ENCODE results near the gene SERGEF. TPM values are rescaled to one million over a fixed set of nuclear protein-coding genes. Genes with fewer than 3 reads are reported as not detected.

Gene SERGEF
- total and polyA plus RNA-seq, 8 donors, result 9.3 to 158 (median 73.5) TPM; not detected in 1

DNA sequence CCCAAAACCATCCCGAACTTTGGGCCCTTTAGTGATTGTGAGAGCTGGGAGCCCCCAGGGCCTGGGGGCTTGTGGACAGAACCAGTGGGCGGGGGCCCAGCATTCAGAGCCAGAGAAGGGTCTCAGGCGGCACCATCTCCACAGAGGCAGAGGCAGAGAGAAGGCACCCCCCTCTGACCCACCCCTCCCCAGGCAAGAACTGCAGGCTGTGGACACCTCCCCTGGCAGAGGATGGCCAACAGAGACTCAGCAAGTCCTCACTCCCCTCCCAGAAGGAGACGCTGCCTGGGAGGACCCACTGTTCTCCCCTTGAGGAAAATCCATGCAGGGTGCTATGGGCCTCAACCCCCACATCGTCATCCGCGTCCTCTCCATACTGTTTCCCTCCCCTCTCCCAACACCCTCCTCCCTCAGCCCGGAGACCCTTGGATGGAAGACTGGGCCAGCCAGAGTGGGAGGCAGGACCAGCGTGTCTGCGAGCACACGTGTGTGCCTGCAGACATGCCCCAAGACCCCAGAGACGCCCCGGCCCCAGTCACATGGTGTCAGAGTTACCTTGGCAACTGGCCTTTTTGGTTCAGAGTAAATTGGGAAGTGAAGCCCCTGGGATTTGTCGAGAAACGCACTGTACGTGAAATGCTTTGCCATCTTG lies 235.6 kb downstream of the SERGEF start:
- TF ChIP-seq EP300 (IDR thresholded peaks at IDR 0.05) (no peak), POLR2A (IDR thresholded peaks at IDR 0.05) (no peak), POLR2AphosphoS5 (IDR thresholded peaks at IDR 0.05) (no peak)
- TF ChIP-seq, protein P1, sequence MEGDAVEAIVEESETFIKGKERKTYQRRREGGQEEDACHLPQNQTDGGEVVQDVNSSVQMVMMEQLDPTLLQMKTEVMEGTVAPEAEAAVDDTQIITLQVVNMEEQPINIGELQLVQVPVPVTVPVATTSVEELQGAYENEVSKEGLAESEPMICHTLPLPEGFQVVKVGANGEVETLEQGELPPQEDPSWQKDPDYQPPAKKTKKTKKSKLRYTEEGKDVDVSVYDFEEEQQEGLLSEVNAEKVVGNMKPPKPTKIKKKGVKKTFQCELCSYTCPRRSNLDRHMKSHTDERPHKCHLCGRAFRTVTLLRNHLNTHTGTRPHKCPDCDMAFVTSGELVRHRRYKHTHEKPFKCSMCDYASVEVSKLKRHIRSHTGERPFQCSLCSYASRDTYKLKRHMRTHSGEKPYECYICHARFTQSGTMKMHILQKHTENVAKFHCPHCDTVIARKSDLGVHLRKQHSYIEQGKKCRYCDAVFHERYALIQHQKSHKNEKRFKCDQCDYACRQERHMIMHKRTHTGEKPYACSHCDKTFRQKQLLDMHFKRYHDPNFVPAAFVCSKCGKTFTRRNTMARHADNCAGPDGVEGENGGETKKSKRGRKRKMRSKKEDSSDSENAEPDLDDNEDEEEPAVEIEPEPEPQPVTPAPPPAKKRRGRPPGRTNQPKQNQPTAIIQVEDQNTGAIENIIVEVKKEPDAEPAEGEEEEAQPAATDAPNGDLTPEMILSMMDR (IDR thresholded peaks at IDR 0.05), result no peak
- 85 to 93% (median 88%) methylated on average over 13 to 16 of the region's 16 CpGs for WGBS, 5 donors
- Histone ChIP-seq H3K36me3 (no peaks in the 10 kb centered on the region), H3K4me1 (no peaks in the 10 kb centered on the region), H3K27ac (no peak overlapping the region), H3K27me3 (no peaks in the 10 kb centered on the region), H3K4me3 (no peak overlapping the region), H3K9me3 (no peaks in the 10 kb centered on the region)
- no peak for DNase-seq
- intact Hi-C loops (cut with DNase I; ENCODE audit: low total_unique reads), result no loop called here

DNA sequence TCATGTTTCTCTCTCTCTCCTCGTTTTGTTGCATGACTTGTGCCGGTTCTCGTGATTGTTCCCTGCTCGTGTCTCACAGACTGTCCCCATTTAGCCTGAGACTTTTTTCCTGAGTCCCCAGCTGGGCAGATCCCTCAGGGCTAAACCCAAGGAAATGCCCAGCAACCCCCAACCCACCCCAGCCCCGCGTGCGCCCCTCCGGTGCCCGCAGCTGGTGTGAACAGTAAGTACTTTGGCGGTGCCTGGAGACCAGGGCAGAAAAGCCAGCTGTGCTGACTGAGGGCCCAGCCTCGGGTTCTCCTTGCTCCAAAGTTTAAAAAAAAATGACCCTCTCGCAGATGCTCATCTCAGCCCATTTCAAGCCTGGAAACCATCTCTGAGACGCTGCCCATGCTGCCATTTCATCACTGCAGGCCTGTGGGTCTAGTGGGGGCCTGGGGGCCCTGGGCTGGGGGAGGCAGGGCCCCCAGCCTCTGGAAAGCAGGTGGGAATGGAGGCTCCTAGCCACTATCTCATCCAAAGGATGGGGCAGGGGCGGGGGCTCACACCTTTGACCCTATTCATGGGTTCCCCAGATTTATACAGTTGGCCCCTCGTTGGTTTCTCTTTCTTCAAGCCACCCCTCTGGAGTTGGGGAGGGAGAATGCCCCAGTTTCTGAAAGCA lies 236.5 kb downstream of the SERGEF start:
- Histone ChIP-seq H3K27me3 (no peaks in the 10 kb centered on the region), H3K4me3 (no peak overlapping the region), H3K9me3 (no peaks in the 10 kb centered on the region), H3K36me3 (no peaks in the 10 kb centered on the region), H3K4me1 (no peaks in the 10 kb centered on the region), H3K27ac (no peak overlapping the region)
- TF ChIP-seq, protein P1 (IDR thresholded peaks at IDR 0.05), result no peak
- no peak for TF ChIP-seq EP300 (IDR thresholded peaks at IDR 0.05)
- no peak for TF ChIP-seq POLR2A (IDR thresholded peaks at IDR 0.05)
- TF ChIP-seq POLR2AphosphoS5 (IDR thresholded peaks at IDR 0.05), result no peak
- no peak for DNase-seq
- intact Hi-C loops (cut with DNase I; ENCODE audit: low total_unique reads), result no loop called here
- 67 to 80% (median 77%) methylated on average over 14 to 15 of the region's 15 CpGs for WGBS, 5 donors

DNA sequence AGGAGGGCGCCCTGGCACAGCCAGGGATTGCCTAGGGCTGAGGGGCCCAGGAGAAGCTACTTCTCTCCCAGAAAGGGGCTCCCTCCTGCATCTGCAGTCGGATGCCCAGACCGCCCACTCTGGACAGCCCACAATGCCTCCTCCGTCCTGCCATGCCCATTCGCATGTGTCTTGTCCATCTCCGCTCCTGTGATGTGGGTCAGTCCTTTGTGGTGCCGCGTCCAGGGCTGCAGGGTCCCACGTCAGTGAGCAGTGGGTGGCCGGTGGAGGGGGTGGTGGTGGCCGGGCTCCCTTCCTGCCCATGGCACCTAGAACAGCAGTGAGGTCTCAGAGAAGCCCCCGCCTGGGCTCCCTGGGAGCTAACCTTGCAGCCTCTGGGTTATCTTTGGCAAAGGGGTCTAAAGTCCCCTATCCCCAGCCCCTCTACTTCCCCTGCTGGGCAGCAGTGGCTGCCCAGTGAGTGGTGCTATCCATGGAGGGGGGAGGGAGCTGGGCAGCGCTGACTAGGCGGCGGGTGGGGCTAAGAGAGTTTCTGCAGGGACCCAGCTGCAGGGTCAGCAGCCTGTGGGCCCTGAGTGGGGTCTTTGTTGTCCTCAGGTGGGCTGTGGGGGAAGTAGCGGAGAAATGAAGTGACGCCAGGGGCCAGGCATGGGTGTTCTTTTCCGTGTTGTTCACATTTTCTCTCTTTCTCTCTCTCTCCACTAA lies 237.2 kb downstream of the SERGEF start:
- Histone ChIP-seq H3K27ac (no peak overlapping the region), H3K9me3 (no peaks in the 10 kb centered on the region), H3K4me1 (no peaks in the 10 kb centered on the region), H3K4me3 (no peak overlapping the region), H3K27me3 (no peaks in the 10 kb centered on the region), H3K36me3 (no peaks in the 10 kb centered on the region)
- DNase-seq, result no peak
- WGBS, 5 donors, result 72 to 86% (median 85%) methylated on average over 6 to 18 of the region's 18 CpGs
- TF ChIP-seq, protein P1 (IDR thresholded peaks at IDR 0.05), result no peak
- intact Hi-C loops (cut with DNase I; ENCODE audit: low total_unique reads), result no loop called here

DNA sequence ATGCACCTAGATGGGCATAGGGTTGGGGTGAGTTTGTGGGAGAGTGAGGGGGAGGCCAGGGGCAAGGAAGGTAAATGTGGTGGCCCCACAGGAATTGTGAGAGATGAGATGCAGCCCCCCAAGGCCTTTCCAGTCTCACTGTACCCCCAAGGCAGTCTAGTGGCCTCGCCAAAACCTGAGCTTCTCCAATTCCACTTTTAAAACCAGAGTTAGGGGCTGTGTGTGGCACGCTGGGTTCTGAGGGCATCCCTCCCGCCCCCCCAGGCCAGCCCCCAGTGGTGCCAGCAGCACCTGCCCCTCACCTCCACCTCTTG lies 237.9 kb downstream of the SERGEF start:
- Histone ChIP-seq H3K27me3 (no peaks in the 10 kb centered on the region), H3K36me3 (no peaks in the 10 kb centered on the region), H3K9me3 (no peaks in the 10 kb centered on the region), H3K4me1 (peaks cover 0 to 4% (median 0%) of the 10 kb centered on the region in 4 donors), H3K4me3 (no peak overlapping the region), H3K27ac (no peak overlapping the region)
- 83 to 98% (median 93%) methylated on average over 3 of the region's 3 CpGs for WGBS, 5 donors
- DNase-seq, result no peak
- TF ChIP-seq POLR2AphosphoS5 (IDR thresholded peaks at IDR 0.05) (no peak), EP300 (IDR thresholded peaks at IDR 0.05) (no peak), POLR2A (IDR thresholded peaks at IDR 0.05) (no peak)
- TF ChIP-seq, protein P1 (IDR thresholded peaks at IDR 0.05), result no peak
- intact Hi-C loops (cut with DNase I; ENCODE audit: low total_unique reads), result no loop called here
